ENCODE results near the gene CLMP.

Gene CLMP

GRCh38 chr11:123191939-123192338 is 3.1 kb downstream of the CLMP start:
- DNase-seq (ENCODE audit: low read depth in 2 of 2) = no peak
- H3K4me3 ChIP-seq (replicated peaks in 1 of 2; ENCODE audit: low read depth in 2 of 2, low read length in 2 of 2) = no peak overlapping the region
- TF ChIP-seq, protein P1, sequence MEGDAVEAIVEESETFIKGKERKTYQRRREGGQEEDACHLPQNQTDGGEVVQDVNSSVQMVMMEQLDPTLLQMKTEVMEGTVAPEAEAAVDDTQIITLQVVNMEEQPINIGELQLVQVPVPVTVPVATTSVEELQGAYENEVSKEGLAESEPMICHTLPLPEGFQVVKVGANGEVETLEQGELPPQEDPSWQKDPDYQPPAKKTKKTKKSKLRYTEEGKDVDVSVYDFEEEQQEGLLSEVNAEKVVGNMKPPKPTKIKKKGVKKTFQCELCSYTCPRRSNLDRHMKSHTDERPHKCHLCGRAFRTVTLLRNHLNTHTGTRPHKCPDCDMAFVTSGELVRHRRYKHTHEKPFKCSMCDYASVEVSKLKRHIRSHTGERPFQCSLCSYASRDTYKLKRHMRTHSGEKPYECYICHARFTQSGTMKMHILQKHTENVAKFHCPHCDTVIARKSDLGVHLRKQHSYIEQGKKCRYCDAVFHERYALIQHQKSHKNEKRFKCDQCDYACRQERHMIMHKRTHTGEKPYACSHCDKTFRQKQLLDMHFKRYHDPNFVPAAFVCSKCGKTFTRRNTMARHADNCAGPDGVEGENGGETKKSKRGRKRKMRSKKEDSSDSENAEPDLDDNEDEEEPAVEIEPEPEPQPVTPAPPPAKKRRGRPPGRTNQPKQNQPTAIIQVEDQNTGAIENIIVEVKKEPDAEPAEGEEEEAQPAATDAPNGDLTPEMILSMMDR (IDR thresholded peaks at IDR 0.05; ENCODE audit: low read depth, low read length) = no peak

DNA sequence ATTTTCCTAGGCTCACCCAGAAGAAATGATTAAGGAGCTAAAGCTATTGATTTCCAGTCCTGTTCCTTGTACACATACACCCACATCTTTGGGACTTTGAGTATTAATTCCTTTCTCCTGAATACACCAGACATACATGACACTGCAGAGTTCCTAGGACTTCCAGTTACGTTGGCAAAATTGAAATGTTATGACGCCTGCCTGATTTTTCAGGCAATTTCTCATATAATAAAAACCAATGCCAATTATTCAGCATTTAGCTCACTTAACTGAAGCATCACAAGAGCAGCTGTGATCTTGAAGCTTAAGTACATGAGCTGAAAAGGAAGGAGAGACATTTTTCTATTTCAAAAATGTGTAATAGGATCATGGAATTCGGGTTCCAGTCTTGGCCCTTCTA is 4.5 kb downstream of the CLMP start:
- H3K4me3 ChIP-seq (replicated peaks in 1 of 2; ENCODE audit: low read depth in 2 of 2, low read length in 2 of 2) = no peak overlapping the region
- TF ChIP-seq, protein P1 (IDR thresholded peaks at IDR 0.05; ENCODE audit: low read depth, low read length) = no peak
- DNase-seq (ENCODE audit: low read depth in 2 of 2) = peak in 1 of 2 donors; percentile 16

DNA sequence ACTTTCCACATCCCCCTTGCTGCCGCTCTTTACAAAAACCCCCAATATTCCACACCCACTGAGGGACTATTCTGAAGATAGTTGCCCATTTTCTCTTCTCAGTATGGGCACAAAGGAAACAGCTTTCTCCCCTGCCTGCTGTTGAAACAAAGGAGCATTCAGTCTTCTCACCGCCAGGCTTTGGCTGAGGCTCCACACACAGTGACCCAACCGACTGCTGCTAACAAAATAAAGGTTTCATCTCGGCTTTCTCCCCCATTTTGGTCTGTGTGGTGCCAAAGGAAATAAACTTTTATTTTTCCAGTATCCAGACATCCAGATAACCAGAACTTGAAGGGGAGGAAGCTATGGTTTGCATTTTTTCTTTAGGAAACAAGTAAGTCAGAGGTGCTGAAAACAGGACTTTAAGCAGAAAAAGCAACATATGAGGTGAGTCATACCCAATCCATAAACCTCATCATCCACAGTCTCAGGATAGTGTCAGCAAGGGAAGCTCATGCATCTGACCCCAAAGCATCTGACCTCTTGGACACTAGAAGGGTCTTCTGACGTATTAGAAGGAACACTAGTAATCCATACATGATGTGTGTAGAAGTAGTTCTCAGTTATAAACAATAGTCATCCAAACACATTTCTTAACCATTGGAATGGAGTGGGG is 6.4 kb downstream of the CLMP start:
- TF ChIP-seq, protein P1 (IDR thresholded peaks at IDR 0.05; ENCODE audit: low read depth, low read length) = peak; percentile 37
- DNase-seq (ENCODE audit: low read depth in 2 of 2) = peak; percentile 85 to 86
- H3K4me3 ChIP-seq (replicated peaks in 1 of 2; ENCODE audit: low read depth in 2 of 2, low read length in 2 of 2) = peak overlapping the region; percentile 26 to 32

DNA sequence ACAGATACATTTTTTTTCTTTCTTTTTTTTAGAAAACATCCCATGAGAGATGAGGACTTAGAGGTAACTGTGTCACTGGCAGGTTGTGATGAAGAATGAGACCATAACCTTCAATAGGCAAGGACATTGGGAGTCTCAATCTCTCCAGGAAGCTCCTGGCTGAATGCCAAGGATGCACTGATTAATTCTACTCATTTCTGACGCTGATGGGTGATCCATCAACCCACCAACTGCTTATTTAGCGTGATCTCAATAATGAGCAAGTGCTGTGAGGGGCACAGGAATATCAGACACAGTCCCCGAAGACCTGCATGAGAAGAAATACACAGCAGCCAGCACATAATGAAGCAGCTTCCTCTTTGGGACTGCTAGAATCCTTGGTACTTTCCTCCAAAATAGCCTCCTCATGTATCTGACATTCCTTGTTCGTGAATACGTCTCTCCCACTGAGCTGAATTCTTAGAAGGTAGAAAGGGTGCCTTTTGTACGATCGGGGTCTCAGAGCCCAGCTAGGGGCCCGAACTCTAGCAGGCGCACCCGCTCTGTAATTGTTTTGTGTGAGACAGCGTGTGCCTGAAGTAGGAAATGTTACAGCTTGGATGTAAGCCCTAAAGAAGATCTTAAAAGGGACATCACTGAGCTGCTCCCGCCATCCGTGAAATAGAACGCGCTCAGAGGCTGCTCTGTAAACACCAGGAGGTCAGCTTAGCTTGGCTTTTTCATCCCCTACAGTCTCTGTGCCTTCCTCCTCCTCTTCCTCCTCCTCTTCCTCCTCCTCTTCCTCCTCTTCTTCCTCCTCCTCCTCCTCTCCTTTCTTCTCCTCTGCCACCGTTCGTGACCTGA is 7.2 kb downstream of the CLMP start:
- peak; percentile 51 to 62 for DNase-seq (ENCODE audit: low read depth in 2 of 2)
- TF ChIP-seq, protein P1 (IDR thresholded peaks at IDR 0.05; ENCODE audit: low read depth, low read length) = no peak
- H3K4me3 ChIP-seq (replicated peaks in 1 of 2; ENCODE audit: low read depth in 2 of 2, low read length in 2 of 2) = peak overlapping the region; percentile 26 to 32

- H3K4me3 ChIP-seq (replicated peaks in 1 of 2; ENCODE audit: low read depth in 2 of 2, low read length in 2 of 2) = no peak overlapping the region
- DNase-seq (ENCODE audit: low read depth in 2 of 2) = no peak
Observed at GRCh38 chr11:123187248-123187647, 7.8 kb downstream of the CLMP start.

GRCh38 chr11:123186286-123186685 is 8.8 kb downstream of the CLMP start:
- peak in 1 of 2 donors; percentile 13 for DNase-seq (ENCODE audit: low read depth in 2 of 2)
- H3K4me3 ChIP-seq (replicated peaks in 1 of 2; ENCODE audit: low read depth in 2 of 2, low read length in 2 of 2) = no peak overlapping the region
- TF ChIP-seq, protein P1 (IDR thresholded peaks at IDR 0.05; ENCODE audit: low read depth, low read length) = no peak

More at GRCh38 chr11:123187248-123187647, 7.8 kb downstream of the CLMP start:
- TF ChIP-seq, protein P1 (IDR thresholded peaks at IDR 0.05; ENCODE audit: low read depth, low read length) = no peak
